Neural progenitor cell (in vitro differentiated cells): ENCODE results near the gene SLC16A12. TPM values are rescaled to one million over a fixed set of nuclear protein-coding genes. Genes with fewer than 3 reads are reported as not detected.
"Not testable (repeated sequence)": the region's sequence is repeated elsewhere in the genome, so short reads cannot be mapped to it uniquely, and the experiment has no call there.

Experiments
- DNase-seq: peaks from one replicate; pipeline ENCODE4 v3.0.0-alpha.2; 2016; ENCODE audit warnings: low spot score
- H2AFZ ChIP-seq: fragments of 200-600 bp; sonication (generic); replicated peaks from 2 replicates; pipeline ENCODE4 v1.6.1; 2016; ENCODE audit warnings: antibody characterized with exemption
- H3F3A ChIP-seq: fragments of 200-600 bp; sonication (generic); 2 replicates; pipeline ENCODE4 v1.6.1; 2016; ENCODE audit warnings: antibody characterized with exemption, low read depth
- H3K27ac ChIP-seq: fragments of 200-600 bp; sonication (generic); 2 replicates; pipeline ENCODE4 v1.5.1; 2016; ENCODE audit warnings: mild to moderate bottlenecking
- H3K27me3 ChIP-seq: fragments of 200-600 bp; sonication (generic); 2 replicates; pipeline ENCODE4 v1.6.1; 2016; ENCODE audit warnings: mild to moderate bottlenecking, moderate library complexity
- H3K36me3 ChIP-seq: fragments of 200-600 bp; sonication (generic); 2 replicates; pipeline ENCODE4 v1.5.1; 2016
- H3K4me1 ChIP-seq: fragments of 200-600 bp; sonication (generic); 2 replicates; pipeline ENCODE4 v1.6.1; 2016; ENCODE audit warnings: mixed run types
- H3K4me2 ChIP-seq: fragments of 200-600 bp; sonication (generic); 2 replicates; pipeline ENCODE4 v1.6.1; 2016
- H3K4me3 ChIP-seq: fragments of 200-600 bp; sonication (generic); 2 replicates; pipeline ENCODE4 v1.5.1; 2016
- H3K79me2 ChIP-seq: fragments of 200-600 bp; sonication (generic); 2 replicates; pipeline ENCODE4 v1.6.1; 2016; ENCODE audit warnings: low read depth
- H3K9ac ChIP-seq: fragments of 200-600 bp; sonication (generic); 2 replicates; pipeline ENCODE4 v1.6.1; 2016
- H3K9me3 ChIP-seq: fragments of 200-600 bp; sonication (generic); 2 replicates; pipeline ENCODE4 v1.5.1; 2016; ENCODE audit warnings: low read depth
- H4K20me1 ChIP-seq: fragments of 200-600 bp; sonication (generic); 2 replicates; pipeline ENCODE4 v1.6.1; 2016; ENCODE audit warnings: low read depth
- H3K27ac Mint-ChIP-seq: 3 replicates; pipeline ENCODE4 v1.8.0; 2021; ENCODE audit warnings: mixed read lengths
- H3K27me3 Mint-ChIP-seq: 2 replicates; pipeline ENCODE4 v1.8.0; 2022; ENCODE audit warnings: low read depth, mild to moderate bottlenecking, inconsistent platforms, moderate library complexity, mixed read lengths; ENCODE audit not compliant: insufficient read depth
- H3K36me3 Mint-ChIP-seq: 3 replicates; pipeline ENCODE4 v1.8.0; 2021; ENCODE audit warnings: mixed read lengths
- H3K4me1 Mint-ChIP-seq: 3 replicates; pipeline ENCODE4 v1.8.0; 2021; ENCODE audit warnings: mixed read lengths
- H3K4me3 Mint-ChIP-seq: 3 replicates; pipeline ENCODE4 v1.8.0; 2021; ENCODE audit warnings: mild to moderate bottlenecking, moderate library complexity, mixed read lengths
- H3K9me3 Mint-ChIP-seq: 3 replicates; pipeline ENCODE4 v1.8.0; 2020; ENCODE audit warnings: mixed read lengths
- CTCF ChIP-seq: fragments of 200-600 bp; sonication (generic); IDR thresholded peaks from 2 replicates; pipeline ENCODE4 v1.5.1; 2017; ENCODE audit warnings: antibody characterized with exemption, mild to moderate bottlenecking
- EZH2 ChIP-seq: fragments of 200-600 bp; sonication (generic); IDR thresholded peaks from 2 replicates; pipeline ENCODE4 v1.6.1; 2017; ENCODE audit warnings: antibody characterized with exemption, mild to moderate bottlenecking, moderate library complexity
- EZH2phosphoT487 ChIP-seq: fragments of 200-600 bp; sonication (generic); IDR thresholded peaks from 2 replicates; pipeline ENCODE4 v1.6.1; 2017; ENCODE audit warnings: antibody characterized with exemption
- total RNA-seq: library from RNA; depleted of rRNA; stranded (reverse); fragments of >200 nt; gene quantifications from 2 replicates; pipeline ENCODE4 v1.2.3, GENCODE V29; 2015; ENCODE audit warnings: low replicate concordance

Gene SLC16A12
- total RNA-seq, 1 donor from 2014 or later: not detected

GRCh38 chr10:89393898-89394297, 141.5 kb downstream of the SLC16A12 start:
- no peak overlapping the region for H3K4me3 Mint-ChIP-seq
- H3K4me1 Mint-ChIP-seq: peaks cover 12% of the 10 kb centered on the region
- DNase-seq: no peak
- no peaks in the 10 kb centered on the region for H3K27me3 ChIP-seq
- H3K4me1 ChIP-seq: peaks cover 10% of the 10 kb centered on the region
- H2AFZ ChIP-seq: no peak overlapping the region
- H3K27ac Mint-ChIP-seq: no peak overlapping the region
- H3K36me3 ChIP-seq: no peaks in the 10 kb centered on the region
- H3F3A ChIP-seq: no peaks in the 10 kb centered on the region
- no peaks in the 10 kb centered on the region for H3K36me3 Mint-ChIP-seq
- H4K20me1 ChIP-seq: no peaks in the 10 kb centered on the region
- H3K9me3 Mint-ChIP-seq: peaks cover 11% of the 10 kb centered on the region
- H3K79me2 ChIP-seq: no peaks in the 10 kb centered on the region
- no peak overlapping the region for H3K4me2 ChIP-seq
- H3K27ac ChIP-seq: no peak overlapping the region
- H3K4me3 ChIP-seq: no peak overlapping the region
- H3K9ac ChIP-seq: no peak overlapping the region
- peaks cover 8% of the 10 kb centered on the region for H3K9me3 ChIP-seq
- TF ChIP-seq EZH2phosphoT487 (no peak), EZH2 (no peak), CTCF (no peak)
- H3K27me3 Mint-ChIP-seq: peaks cover 2% of the 10 kb centered on the region

GRCh38 chr10:89392974-89393373, 142.4 kb downstream of the SLC16A12 start:
- H3K27ac Mint-ChIP-seq: no peak overlapping the region
- peaks cover 2% of the 10 kb centered on the region for H3K27me3 Mint-ChIP-seq
- peak overlapping the region; percentile 45 for H3K4me3 ChIP-seq
- H3K4me1 Mint-ChIP-seq: peaks cover 12% of the 10 kb centered on the region
- no peaks in the 10 kb centered on the region for H3K36me3 ChIP-seq
- no peaks in the 10 kb centered on the region for H3K36me3 Mint-ChIP-seq
- H3K27me3 ChIP-seq: no peaks in the 10 kb centered on the region
- H3K79me2 ChIP-seq: no peaks in the 10 kb centered on the region
- no peaks in the 10 kb centered on the region for H3F3A ChIP-seq
- no peak for DNase-seq
- peaks cover 7% of the 10 kb centered on the region for H3K9me3 ChIP-seq
- H3K9ac ChIP-seq: no peak overlapping the region
- peak overlapping the region; percentile 83 for H3K4me3 Mint-ChIP-seq
- peak overlapping the region; percentile 97 for H2AFZ ChIP-seq
- peaks cover 10% of the 10 kb centered on the region for H3K4me1 ChIP-seq
- no peaks in the 10 kb centered on the region for H4K20me1 ChIP-seq
- TF ChIP-seq EZH2phosphoT487: no peak
- no peak for TF ChIP-seq CTCF
- TF ChIP-seq EZH2: no peak
- no peak overlapping the region for H3K27ac ChIP-seq
- peaks cover 4% of the 10 kb centered on the region for H3K9me3 Mint-ChIP-seq
- H3K4me2 ChIP-seq: peak overlapping the region; percentile 78

DNA sequence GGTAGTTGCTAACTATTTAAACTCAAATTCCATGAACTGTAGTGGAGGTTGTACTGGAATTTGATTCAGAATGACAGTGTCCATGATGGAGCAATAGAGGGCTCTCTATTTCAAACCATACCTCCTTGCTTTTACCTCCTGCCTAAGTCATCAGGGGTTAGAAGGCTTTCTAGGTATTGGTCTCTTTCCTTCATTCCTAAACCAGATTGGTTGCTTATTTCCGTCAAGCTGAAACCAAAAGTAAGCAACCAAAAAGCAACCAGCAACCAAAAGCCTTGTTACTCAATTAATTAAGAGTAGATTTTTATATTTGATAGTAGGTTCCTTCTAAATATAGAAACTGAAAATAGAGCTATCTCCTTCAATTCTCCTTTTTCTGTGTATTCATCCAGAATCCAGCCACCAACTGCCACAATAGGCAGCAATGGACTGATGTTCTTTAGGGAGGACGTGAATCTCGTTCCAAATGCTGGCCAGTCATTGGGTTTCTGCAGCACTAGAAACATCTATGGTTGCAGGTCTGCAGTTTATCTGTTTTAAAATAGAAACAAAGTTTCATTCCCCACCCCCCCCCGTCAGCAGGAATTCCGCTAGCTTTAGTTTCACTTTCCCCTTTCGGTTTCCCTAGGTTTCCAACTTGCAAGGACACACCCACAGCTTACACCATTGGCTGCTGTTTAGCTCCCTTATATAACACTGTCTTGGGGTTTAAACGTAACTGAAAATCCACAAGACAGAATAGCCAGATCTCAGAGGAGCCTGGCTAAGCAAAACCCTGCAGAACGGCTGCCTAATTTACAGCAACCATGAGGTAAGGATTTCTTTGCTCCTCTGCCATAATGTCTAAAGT, 143.3 kb downstream of the SLC16A12 start, which contains the start of gene IFIT1:
Gene IFIT1 (plus strand): TSS at position 717 of the 850 bp plus-strand sequence. CDS start 90 bp downstream, at position 807.
- no peaks in the 10 kb centered on the region for H3F3A ChIP-seq
- H3K9me3 Mint-ChIP-seq: peaks cover 2% of the 10 kb centered on the region
- H3K27me3 ChIP-seq: no peaks in the 10 kb centered on the region
- H3K36me3 Mint-ChIP-seq: no peaks in the 10 kb centered on the region
- no peak within 1 kb of the TSS for H3K27ac ChIP-seq
- H2AFZ ChIP-seq: peak within 1 kb of the TSS; percentile 97
- H3K27me3 Mint-ChIP-seq: no peaks in the 10 kb centered on the region
- H3K4me1 Mint-ChIP-seq: peaks cover 12% of the 10 kb centered on the region
- no peaks in the 10 kb centered on the region for H4K20me1 ChIP-seq
- no peaks in the 10 kb centered on the region for H3K36me3 ChIP-seq
- H3K27ac Mint-ChIP-seq: peak within 1 kb of the TSS; percentile 51
- no peak for TF ChIP-seq EZH2
- TF ChIP-seq EZH2phosphoT487: no peak
- TF ChIP-seq CTCF: no peak
- peak; percentile 60 for DNase-seq
- H3K4me3 Mint-ChIP-seq: peak within 1 kb of the TSS; percentile 83
- no peaks in the 10 kb centered on the region for H3K79me2 ChIP-seq
- H3K4me3 ChIP-seq: peak within 1 kb of the TSS; percentile 45
- H3K4me2 ChIP-seq: peak within 1 kb of the TSS; percentile 78
- no peak within 1 kb of the TSS for H3K9ac ChIP-seq
- peaks cover 10% of the 10 kb centered on the region for H3K4me1 ChIP-seq
- H3K9me3 ChIP-seq: no peaks in the 10 kb centered on the region

DNA sequence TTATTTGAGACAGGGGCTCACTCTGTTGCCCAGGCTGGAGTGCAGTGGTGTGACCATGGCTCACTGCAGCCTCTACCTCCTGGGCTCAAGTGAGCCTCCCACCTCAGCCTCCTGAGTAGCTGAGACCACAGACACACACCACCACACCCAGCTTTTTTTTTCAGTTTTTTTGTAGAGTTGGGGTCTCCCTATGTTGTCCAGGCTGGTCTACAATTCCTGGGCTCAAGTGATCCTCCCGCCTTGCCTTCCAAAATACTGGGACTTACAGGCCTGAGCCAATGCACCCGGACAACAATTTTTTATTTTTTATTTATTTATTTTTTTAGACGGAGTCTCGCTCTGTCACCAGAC, 144.2 kb downstream of the SLC16A12 start:
- H3K9me3 ChIP-seq, H3K27ac Mint-ChIP-seq, H3K36me3 Mint-ChIP-seq, H4K20me1 ChIP-seq, H3K4me3 ChIP-seq, H3K27me3 ChIP-seq, H3K4me3 Mint-ChIP-seq, H3K36me3 ChIP-seq, H2AFZ ChIP-seq, H3F3A ChIP-seq, H3K4me2 ChIP-seq, H3K79me2 ChIP-seq, H3K27ac ChIP-seq, DNase-seq, H3K27me3 Mint-ChIP-seq, H3K9me3 Mint-ChIP-seq, H3K9ac ChIP-seq: not testable (repeated sequence)
- H3K4me1 ChIP-seq: peaks cover 10% of the 10 kb centered on the region
- peaks cover 12% of the 10 kb centered on the region for H3K4me1 Mint-ChIP-seq
